ENCODE results near the gene MRPS18A.
A peak's percentile ranks its signal among the peaks of the same experiment; 100 is the strongest.
"Not testable (repeated sequence)": the region's sequence is repeated elsewhere in the genome, so short reads cannot be mapped to it uniquely, and the experiment has no call there.

Gene MRPS18A

GRCh38 chr6:43717389-43717788 is 29.8 kb upstream of the MRPS18A start:
- no peak for DNase-seq (ENCODE audit: low read depth)

GRCh38 chr6:43716099-43716498 is 28.5 kb upstream of the MRPS18A start:
- DNase-seq (ENCODE audit: low read depth): peak; percentile 55

GRCh38 chr6:43715056-43715788 is 27.6 kb upstream of the MRPS18A start:
- DNase-seq (ENCODE audit: low read depth): no peak

- peak; percentile 72 for DNase-seq (ENCODE audit: low read depth)
These were observed 26.9 kb upstream of the MRPS18A start for GRCh38 chr6:43714311-43715055.

GRCh38 chr6:43713643-43714310 is 26.2 kb upstream of the MRPS18A start:
- no peak for DNase-seq (ENCODE audit: low read depth)

- no peak for DNase-seq (ENCODE audit: low read depth)
These were observed 25.0 kb upstream of the MRPS18A start for GRCh38 chr6:43712579-43712978.

- DNase-seq (ENCODE audit: low read depth): no peak
These were observed 23.0 kb upstream of the MRPS18A start for GRCh38 chr6:43710576-43710975.

GRCh38 chr6:43709654-43710303 is 22.2 kb upstream of the MRPS18A start:
- no peak for DNase-seq (ENCODE audit: low read depth)

GRCh38 chr6:43708860-43709653 is 21.5 kb upstream of the MRPS18A start:
- peak; percentile 75 for DNase-seq (ENCODE audit: low read depth)

GRCh38 chr6:43707767-43708166 is 20.2 kb upstream of the MRPS18A start:
- DNase-seq (ENCODE audit: low read depth): no peak

- DNase-seq (ENCODE audit: low read depth): no peak
These were observed 19.7 kb upstream of the MRPS18A start for GRCh38 chr6:43707269-43707668.

- no peak for DNase-seq (ENCODE audit: low read depth)
These were observed 19.2 kb upstream of the MRPS18A start for GRCh38 chr6:43706788-43707187.

GRCh38 chr6:43705996-43706395 is 18.4 kb upstream of the MRPS18A start:
- DNase-seq (ENCODE audit: low read depth): no peak

- DNase-seq (ENCODE audit: low read depth): no peak
These were observed 16.2 kb upstream of the MRPS18A start for GRCh38 chr6:43703512-43704429.

GRCh38 chr6:43702534-43703440 is 15.2 kb upstream of the MRPS18A start:
- peak; percentile 90 for DNase-seq (ENCODE audit: low read depth)

- DNase-seq (ENCODE audit: low read depth): no peak
These were observed 14.6 kb upstream of the MRPS18A start for GRCh38 chr6:43702171-43702533.

- DNase-seq (ENCODE audit: low read depth): not testable (repeated sequence)
These were observed 13.5 kb upstream of the MRPS18A start for GRCh38 chr6:43700939-43701560.

GRCh38 chr6:43699564-43700186 is 12.1 kb upstream of the MRPS18A start:
- DNase-seq (ENCODE audit: low read depth): no peak

All from fibroblast of the conjunctiva (primary cell).